SK-N-DZ (cell line): ENCODE results near the gene DDX1.

ENCODE experiments used
- DNase-seq: peaks from one replicate; pipeline ENCODE4 v3.0.0-alpha.2; 2015; ENCODE audit warnings: low spot score

Gene DDX1

GRCh38 chr2:15645300-15645699 is 53.6 kb downstream of the DDX1 start:
- no peak for DNase-seq

GRCh38 chr2:15645720-15646385 is 54.2 kb downstream of the DDX1 start:
- DNase-seq, result peak; percentile 93

GRCh38 chr2:15646661-15647060 is 55.0 kb downstream of the DDX1 start:
- peak; percentile 92 for DNase-seq

- DNase-seq, result peak; percentile 95
Observed at GRCh38 chr2:15647622-15648590, 56.2 kb downstream of the DDX1 start.

- DNase-seq, result peak; percentile 94
Observed at GRCh38 chr2:15648593-15649525, 57.2 kb downstream of the DDX1 start.

- DNase-seq, result no peak
Observed at GRCh38 chr2:15649561-15650255, 58.0 kb downstream of the DDX1 start.

GRCh38 chr2:15650616-15651366 is 59.1 kb downstream of the DDX1 start:
- no peak for DNase-seq

GRCh38 chr2:15651367-15651727 is 59.7 kb downstream of the DDX1 start:
- DNase-seq, result peak; percentile 95

- no peak for DNase-seq
Observed at GRCh38 chr2:15652252-15652651, 60.6 kb downstream of the DDX1 start.

GRCh38 chr2:15652801-15653200 is 61.1 kb downstream of the DDX1 start:
- DNase-seq, result no peak

- DNase-seq, result no peak
Observed at GRCh38 chr2:15653806-15654726, 62.4 kb downstream of the DDX1 start.

GRCh38 chr2:15654727-15655073 is 63.0 kb downstream of the DDX1 start:
- DNase-seq, result peak; percentile 95

GRCh38 chr2:15655123-15655887 is 63.6 kb downstream of the DDX1 start:
- peak; percentile 95 for DNase-seq

GRCh38 chr2:15656090-15656489 is 64.4 kb downstream of the DDX1 start:
- peak; percentile 95 for DNase-seq

- peak; percentile 95 for DNase-seq
Observed at GRCh38 chr2:15657759-15658158, 66.1 kb downstream of the DDX1 start.

- peak; percentile 94 for DNase-seq
Observed at GRCh38 chr2:15658911-15659310, 67.2 kb downstream of the DDX1 start.

- DNase-seq, result peak; percentile 94
Observed at GRCh38 chr2:15660491-15661294, 69.0 kb downstream of the DDX1 start.

- peak; percentile 94 for DNase-seq
Observed at GRCh38 chr2:15661295-15661569, 69.6 kb downstream of the DDX1 start.
